Measurements from ENCODE around the gene TLK1.

- TF ChIP-seq CTCF (conservative IDR thresholded peaks at IDR 0.05) (no peak), ZFX (IDR thresholded peaks at IDR 0.05) (no peak)
These were observed 5.3 kb upstream of the TLK1 start for GRCh38 chr2:171165967-171166327.

Data from C4-2B (cell line).